H9 (cell line): Measurements from ENCODE around the gene GRIN2A. TPM values are rescaled to one million over a fixed set of nuclear protein-coding genes. Genes with fewer than 3 reads are reported as not detected.

Experiments used
- DNase-seq: peaks from one replicate; pipeline ENCODE4 v3.0.0-alpha.2; 2017
- H2AFZ ChIP-seq: one replicate; pipeline ENCODE4 v1.6.1; 2013; ENCODE audit warnings: mild to moderate bottlenecking, low read length, control low read depth, moderate library complexity
- H2AK5ac ChIP-seq: 2 replicates; pipeline ENCODE4 v1.6.1; 2013; ENCODE audit warnings: low read length, control low read depth, mixed read lengths; ENCODE audit not compliant: insufficient read length
- H2BK120ac ChIP-seq: one replicate; pipeline ENCODE4 v1.6.1; 2013; ENCODE audit warnings: low read depth, mild to moderate bottlenecking, low read length, control low read depth, inconsistent platforms; ENCODE audit not compliant: poor library complexity, severe bottlenecking
- H2BK12ac ChIP-seq: 2 replicates; pipeline ENCODE4 v1.6.1; 2013; ENCODE audit warnings: low read length, control low read depth, mixed read lengths, low read depth; ENCODE audit not compliant: insufficient read length
- H2BK15ac ChIP-seq: 2 replicates; pipeline ENCODE4 v1.6.1; 2013; ENCODE audit warnings: low read depth, low read length, control low read depth
- H2BK20ac ChIP-seq: one replicate; pipeline ENCODE4 v1.6.1; 2013; ENCODE audit warnings: low read depth, mild to moderate bottlenecking, low read length, control low read depth, inconsistent platforms; ENCODE audit not compliant: poor library complexity, severe bottlenecking
- H2BK5ac ChIP-seq: 2 replicates; pipeline ENCODE4 v1.6.1; 2013; ENCODE audit warnings: low read length, control low read depth, mixed read lengths; ENCODE audit not compliant: insufficient read length
- H3K14ac ChIP-seq: 2 replicates; pipeline ENCODE4 v1.6.1; 2013; ENCODE audit warnings: low read length, control low read depth; ENCODE audit not compliant: insufficient read depth
- H3K18ac ChIP-seq: 2 replicates; pipeline ENCODE4 v1.6.1; 2013; ENCODE audit warnings: low read depth, mild to moderate bottlenecking, mixed read lengths, low read length, control low read depth; ENCODE audit not compliant: insufficient read length
- H3K23ac ChIP-seq: 2 replicates; pipeline ENCODE4 v1.6.1; 2013; ENCODE audit warnings: low read length, control low read depth, mixed read lengths, low read depth; ENCODE audit not compliant: insufficient read length
- H3K23me2 ChIP-seq: 2 replicates; pipeline ENCODE4 v1.6.1; 2013; ENCODE audit warnings: low read depth, mild to moderate bottlenecking, mixed read lengths, low read length, control low read depth; ENCODE audit not compliant: insufficient read length, poor library complexity, severe bottlenecking
- H3K27ac ChIP-seq: 2 replicates; pipeline ENCODE4 v1.5.1; 2013; ENCODE audit warnings: low read length, control low read depth, mixed read lengths, low read depth; ENCODE audit not compliant: insufficient read length
- H3K27me3 ChIP-seq: 2 replicates; pipeline ENCODE4 v1.6.1; 2013; ENCODE audit warnings: low read length, control low read depth, inconsistent platforms; ENCODE audit not compliant: insufficient read depth
- H3K4ac ChIP-seq: 2 replicates; pipeline ENCODE4 v1.6.1; 2013; ENCODE audit warnings: low read depth, mild to moderate bottlenecking, control low read depth, inconsistent platforms, low read length, moderate library complexity
- H3K4me1 ChIP-seq: 2 replicates; pipeline ENCODE4 v1.6.1; 2013; ENCODE audit warnings: low read length, control low read depth, inconsistent platforms; ENCODE audit not compliant: insufficient read depth
- H3K4me2 ChIP-seq: 2 replicates; pipeline ENCODE4 v1.6.1; 2013; ENCODE audit warnings: low read length, control low read depth, mixed read lengths; ENCODE audit not compliant: insufficient read length, insufficient read depth
- H3K56ac ChIP-seq: 2 replicates; pipeline ENCODE4 v1.6.1; 2013; ENCODE audit warnings: low read depth, mild to moderate bottlenecking, mixed read lengths, low read length, control low read depth; ENCODE audit not compliant: insufficient read length
- H3K79me1 ChIP-seq: 2 replicates; pipeline ENCODE4 v1.6.1; 2013; ENCODE audit warnings: low read depth, mild to moderate bottlenecking, moderate library complexity, low read length, control low read depth, inconsistent platforms; ENCODE audit not compliant: insufficient read depth, poor library complexity, severe bottlenecking
- H3K79me2 ChIP-seq: 2 replicates; pipeline ENCODE4 v1.6.1; 2013; ENCODE audit warnings: low read length, control low read depth, inconsistent platforms; ENCODE audit not compliant: insufficient read depth
- H3K9ac ChIP-seq: 2 replicates; pipeline ENCODE4 v1.6.1; 2013; ENCODE audit warnings: low read length, control low read depth, mixed read lengths; ENCODE audit not compliant: insufficient read length; ENCODE audit errors: extremely low read depth
- H3K9me3 ChIP-seq: one replicate; pipeline ENCODE4 v1.6.1; 2013; ENCODE audit warnings: low read depth, low read length, inconsistent platforms; ENCODE audit not compliant: control insufficient read depth
- H3T11ph ChIP-seq: one replicate; pipeline ENCODE4 v1.6.1; 2013; ENCODE audit warnings: mild to moderate bottlenecking, low read length, control low read depth, inconsistent platforms
- H4K20me1 ChIP-seq: one replicate; pipeline ENCODE4 v1.6.1; 2013; ENCODE audit not compliant: control insufficient read depth, insufficient read length, insufficient read depth
- H4K5ac ChIP-seq: 2 replicates; pipeline ENCODE4 v1.6.1; 2013; ENCODE audit warnings: low read depth, mild to moderate bottlenecking, mixed read lengths, low read length, control low read depth; ENCODE audit not compliant: insufficient read length
- H4K8ac ChIP-seq: replicated peaks from 2 replicates; pipeline ENCODE4 v1.6.1; 2013; ENCODE audit warnings: low read length, control low read depth, mixed read lengths, low read depth; ENCODE audit not compliant: insufficient read length
- H4K91ac ChIP-seq: 2 replicates; pipeline ENCODE4 v1.6.1; 2013; ENCODE audit warnings: low read depth, mild to moderate bottlenecking, moderate library complexity, mixed read lengths, low read length, control low read depth; ENCODE audit not compliant: insufficient read length
- H3K27ac Mint-ChIP-seq, 3 experiments: 2 replicates in 2 of 3; 3 replicates in 1 of 3; pipeline ENCODE4 v1.8.0; 2020 to 2021; ENCODE audit warnings: mixed read lengths in 3 of 3, mild to moderate bottlenecking in 1 of 3, moderate library complexity in 1 of 3
- H3K27me3 Mint-ChIP-seq: 2 replicates; pipeline ENCODE4 v1.8.0; 2021; ENCODE audit warnings: low read depth, mild to moderate bottlenecking, moderate library complexity, mixed read lengths
- H3K36me3 Mint-ChIP-seq, 3 experiments: 2 replicates in 2 of 3; 3 replicates in 1 of 3; pipeline ENCODE4 v1.8.0; 2020 to 2021; ENCODE audit warnings: low read depth in 3 of 3, mixed read lengths in 3 of 3; ENCODE audit not compliant: insufficient read depth in 1 of 3
- H3K4me1 Mint-ChIP-seq, 2 experiments: 2 replicates each; pipeline ENCODE4 v1.8.0; 2020; ENCODE audit warnings: mixed read lengths in 2 of 2
- H3K4me3 Mint-ChIP-seq, 2 experiments: 2 replicates in 1 of 2; 3 replicates in 1 of 2; pipeline ENCODE4 v1.8.0; 2020 to 2021; ENCODE audit warnings: mild to moderate bottlenecking in 2 of 2, mixed read lengths in 2 of 2, moderate library complexity in 1 of 2
- H3K9me3 Mint-ChIP-seq, 2 experiments: 2 replicates in 1 of 2; 3 replicates in 1 of 2; pipeline ENCODE4 v1.8.0; 2020; ENCODE audit warnings: mild to moderate bottlenecking in 2 of 2, mixed read lengths in 2 of 2, moderate library complexity in 1 of 2
- WGBS: extraction: QIAGEN DNeasy Blood & Tissue Kit; methylation state at CpG from one replicate; pipeline ENCODE4 v1.1.7; 2013; ENCODE audit warnings: missing lambda C conversion rate, low lambda C conversion rate, mixed read lengths; ENCODE audit not compliant: insufficient read length; ENCODE audit errors: extremely low coverage; 5-methylcytosine and 5-hydroxymethylcytosine counted together
- total RNA-seq: library from RNA; stranded (reverse); gene quantifications from 2 replicates; pipeline ENCODE4 v1.2.1, GENCODE V29; 2021
- TF ChIP-seq, protein P1 (sequence below): fragments of 200-600 bp; sonication (generic); conservative IDR thresholded peaks from 3 replicates; pipeline ENCODE4 v1.8.0; 2021; ENCODE audit warnings: antibody characterized with exemption, mild to moderate bottlenecking

Gene GRIN2A
- total RNA-seq, 1 experiment from 2014 or later, result 1.5 TPM

DNA sequence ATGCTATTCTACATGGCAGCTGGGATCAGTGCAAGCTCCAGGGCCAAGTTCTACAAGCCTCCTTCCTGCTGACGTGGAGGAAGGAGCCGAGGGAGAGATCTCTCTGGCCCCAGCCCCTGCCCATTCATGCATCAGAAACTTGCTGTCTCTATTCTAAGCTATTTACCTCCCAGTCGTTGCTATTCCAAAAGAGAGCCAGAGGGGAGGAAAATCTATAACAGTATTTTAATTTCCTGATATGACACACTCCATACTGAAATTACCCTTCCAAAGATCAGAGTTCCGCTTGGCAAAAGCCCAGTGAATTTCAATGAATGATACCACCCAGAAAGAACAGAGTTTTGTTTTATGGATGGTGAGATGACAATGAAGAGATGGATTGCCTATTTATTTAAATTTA lies 133.4 kb downstream of the GRIN2A start:
- no peaks in the 10 kb centered on the region for H3K9me3 ChIP-seq
- no peak overlapping the region for H3K14ac ChIP-seq
- no peak overlapping the region for H4K8ac ChIP-seq
- DNase-seq, result no peak
- no peaks in the 10 kb centered on the region for H3K79me2 ChIP-seq
- no peak overlapping the region for H2BK120ac ChIP-seq
- H3K27ac Mint-ChIP-seq, result no peak overlapping the region
- H3K9me3 Mint-ChIP-seq, result no peaks in the 10 kb centered on the region; a peak in 1 of 5 replicates
- no peaks in the 10 kb centered on the region for H3K27me3 ChIP-seq
- H3K4me2 ChIP-seq, result no peak overlapping the region
- H3K79me1 ChIP-seq, result no peaks in the 10 kb centered on the region
- H2BK5ac ChIP-seq, result no peak overlapping the region
- no peak overlapping the region for H2AFZ ChIP-seq
- peaks cover 0 to 9% of the 10 kb centered on the region in 2 experiments; a peak in 2 of 4 replicates for H3K4me1 Mint-ChIP-seq
- TF ChIP-seq, protein P1, sequence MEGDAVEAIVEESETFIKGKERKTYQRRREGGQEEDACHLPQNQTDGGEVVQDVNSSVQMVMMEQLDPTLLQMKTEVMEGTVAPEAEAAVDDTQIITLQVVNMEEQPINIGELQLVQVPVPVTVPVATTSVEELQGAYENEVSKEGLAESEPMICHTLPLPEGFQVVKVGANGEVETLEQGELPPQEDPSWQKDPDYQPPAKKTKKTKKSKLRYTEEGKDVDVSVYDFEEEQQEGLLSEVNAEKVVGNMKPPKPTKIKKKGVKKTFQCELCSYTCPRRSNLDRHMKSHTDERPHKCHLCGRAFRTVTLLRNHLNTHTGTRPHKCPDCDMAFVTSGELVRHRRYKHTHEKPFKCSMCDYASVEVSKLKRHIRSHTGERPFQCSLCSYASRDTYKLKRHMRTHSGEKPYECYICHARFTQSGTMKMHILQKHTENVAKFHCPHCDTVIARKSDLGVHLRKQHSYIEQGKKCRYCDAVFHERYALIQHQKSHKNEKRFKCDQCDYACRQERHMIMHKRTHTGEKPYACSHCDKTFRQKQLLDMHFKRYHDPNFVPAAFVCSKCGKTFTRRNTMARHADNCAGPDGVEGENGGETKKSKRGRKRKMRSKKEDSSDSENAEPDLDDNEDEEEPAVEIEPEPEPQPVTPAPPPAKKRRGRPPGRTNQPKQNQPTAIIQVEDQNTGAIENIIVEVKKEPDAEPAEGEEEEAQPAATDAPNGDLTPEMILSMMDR, result no peak
- no peak overlapping the region for H4K91ac ChIP-seq
- H3K36me3 Mint-ChIP-seq, result no peaks in the 10 kb centered on the region
- H3T11ph ChIP-seq, result no peak overlapping the region
- H2AK5ac ChIP-seq, result no peak overlapping the region
- H3K18ac ChIP-seq, result no peak overlapping the region
- H2BK12ac ChIP-seq, result no peak overlapping the region
- H3K23me2 ChIP-seq, result no peaks in the 10 kb centered on the region
- WGBS, result no CpG with 5 or more reads among the region's 4 CpGs
- no peak overlapping the region for H2BK20ac ChIP-seq
- no peak overlapping the region for H3K4me3 Mint-ChIP-seq
- H2BK15ac ChIP-seq, result no peak overlapping the region
- no peaks in the 10 kb centered on the region for H4K20me1 ChIP-seq
- H4K5ac ChIP-seq, result no peak overlapping the region
- no peaks in the 10 kb centered on the region for H3K4me1 ChIP-seq
- no peak overlapping the region for H3K9ac ChIP-seq
- H3K56ac ChIP-seq, result no peak overlapping the region
- no peak overlapping the region for H3K27ac ChIP-seq
- no peak overlapping the region for H3K4ac ChIP-seq
- H3K27me3 Mint-ChIP-seq, result peaks cover 4% of the 10 kb centered on the region
- no peak overlapping the region for H3K23ac ChIP-seq
